NAMALWA (cell line): ENCODE results near the gene CSTF3.
"Not testable (repeated sequence)": the region's sequence is repeated elsewhere in the genome, so short reads cannot be mapped to it uniquely, and the experiment has no call there.

Experiments used
- DNase-seq: peaks from one replicate; pipeline ENCODE4 v3.0.0-alpha.2; 2015; ENCODE audit warnings: low spot score

The CSTF3 gene

GRCh38 chr11:33083918-33084317 is 77.4 kb downstream of the CSTF3 start:
- DNase-seq, result no peak

GRCh38 chr11:33072465-33072864 is 88.8 kb downstream of the CSTF3 start:
- DNase-seq, result no peak

GRCh38 chr11:33068611-33069340 is 92.5 kb downstream of the CSTF3 start:
- no peak for DNase-seq

GRCh38 chr11:33067294-33067693 is 94.0 kb downstream of the CSTF3 start:
- DNase-seq, result no peak

- peak; percentile 71 for DNase-seq
Measured at GRCh38 chr11:33065445-33066178, 95.7 kb downstream of the CSTF3 start.

- DNase-seq, result no peak
Measured at GRCh38 chr11:33064866-33065265, 96.4 kb downstream of the CSTF3 start.

GRCh38 chr11:33064033-33064825 is 97.1 kb downstream of the CSTF3 start:
- no peak for DNase-seq

GRCh38 chr11:33063326-33063881 is 97.9 kb downstream of the CSTF3 start:
- DNase-seq, result no peak

- DNase-seq, result no peak
Measured at GRCh38 chr11:33062137-33062536, 99.1 kb downstream of the CSTF3 start.

GRCh38 chr11:33060271-33060670 is 101.0 kb downstream of the CSTF3 start:
- no peak for DNase-seq

GRCh38 chr11:33059331-33060007 is 101.8 kb downstream of the CSTF3 start:
- no peak for DNase-seq

GRCh38 chr11:33057284-33057683 is 104.0 kb downstream of the CSTF3 start:
- DNase-seq, result no peak

GRCh38 chr11:33055375-33055774 is 105.9 kb downstream of the CSTF3 start:
- no peak for DNase-seq

GRCh38 chr11:33052231-33052630 is 109.0 kb downstream of the CSTF3 start:
- no peak for DNase-seq

- not testable (repeated sequence) for DNase-seq
Measured at GRCh38 chr11:33049565-33050408, 111.5 kb downstream of the CSTF3 start.

GRCh38 chr11:33048701-33049100 is 112.6 kb downstream of the CSTF3 start:
- not testable (repeated sequence) for DNase-seq

- no peak for DNase-seq
Measured at GRCh38 chr11:33045551-33046255, 115.6 kb downstream of the CSTF3 start.

GRCh38 chr11:33044285-33044756 is 117.0 kb downstream of the CSTF3 start:
- DNase-seq, result no peak

GRCh38 chr11:33043221-33043830 is 118.0 kb downstream of the CSTF3 start:
- DNase-seq, result no peak
